ENCODE data around the gene PABPC1L.

The PABPC1L gene

DNA sequence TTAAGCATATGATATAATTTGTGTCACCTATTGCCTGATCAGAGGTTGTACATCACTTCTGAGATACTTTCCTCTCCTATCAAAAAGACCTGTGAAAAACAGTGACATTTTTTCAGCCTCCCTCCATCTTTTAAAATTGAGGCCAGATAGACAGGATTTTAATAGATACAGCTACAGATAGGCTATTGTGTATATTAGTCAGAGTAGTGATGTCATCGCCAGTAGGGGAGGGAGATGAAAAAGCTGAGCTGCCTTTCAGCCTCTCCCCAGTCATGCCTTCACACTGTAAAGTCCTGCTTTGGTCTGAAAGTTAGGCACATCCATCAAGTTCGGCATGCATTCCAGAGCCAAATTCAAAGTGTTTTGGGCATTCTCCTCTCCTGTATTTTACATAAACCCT lies 7.9 kb upstream of the PABPC1L start:
- no peak for DNase-seq

DNA sequence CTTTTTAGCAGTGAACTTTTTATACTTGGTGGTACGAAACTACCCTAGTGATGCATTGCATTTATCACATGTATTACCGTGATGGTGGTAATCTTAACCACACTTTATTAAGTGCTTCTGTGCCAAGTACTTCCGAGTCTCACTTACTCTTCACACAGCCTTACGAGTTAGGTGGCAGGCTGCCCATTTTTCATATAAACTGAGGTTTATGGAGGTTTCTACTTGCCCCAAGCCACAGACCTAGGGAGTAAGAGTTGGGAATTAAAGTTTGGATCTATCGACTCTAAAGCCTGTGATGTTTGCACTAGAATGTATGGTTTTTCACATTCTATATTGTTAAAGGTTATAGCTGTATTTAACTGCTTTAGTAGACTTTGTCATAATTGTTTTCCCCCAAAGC lies 5.5 kb upstream of the PABPC1L start:
- DNase-seq, result no peak

DNA sequence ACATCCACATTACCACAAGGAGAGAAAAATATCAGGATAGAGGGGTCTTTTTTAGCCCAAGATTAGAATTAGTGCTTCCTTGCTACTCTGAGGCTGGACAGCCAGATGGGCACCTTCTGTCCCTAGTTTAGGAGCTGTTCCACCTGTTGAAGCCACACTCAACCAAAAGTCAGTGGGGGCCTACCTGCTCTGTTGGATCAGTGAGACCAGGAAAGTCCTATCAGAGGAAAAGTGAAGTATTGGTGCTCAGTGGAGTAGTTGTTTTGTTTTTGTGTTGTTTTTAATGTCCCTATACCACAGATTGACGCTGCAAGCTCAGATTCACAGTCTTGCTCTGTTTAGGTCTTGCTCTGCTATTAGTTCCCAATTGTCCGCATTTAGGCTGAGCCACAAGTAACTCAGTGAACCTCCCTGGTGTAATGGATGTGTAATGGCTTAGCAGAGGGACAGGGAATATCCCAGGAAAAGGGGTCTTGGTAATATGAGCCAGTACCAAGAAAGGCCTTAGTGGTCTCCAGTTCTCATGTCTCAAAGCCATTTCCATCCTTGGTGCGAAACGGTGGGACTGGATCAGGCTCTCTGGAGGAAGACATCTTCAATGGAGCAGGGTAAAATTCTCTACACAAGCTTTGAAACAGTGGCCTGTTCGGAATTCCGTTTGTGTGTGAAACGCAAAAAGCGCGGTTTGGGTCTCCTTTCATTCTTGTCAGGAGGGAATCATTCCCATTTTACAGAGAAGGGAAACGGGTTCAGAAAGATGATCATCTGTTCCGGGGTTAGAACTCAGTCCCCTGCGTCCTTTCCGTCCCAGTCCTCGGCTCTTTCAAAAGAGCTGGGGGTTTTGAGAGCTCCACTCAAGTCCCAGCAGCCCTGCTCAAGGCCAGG lies 631 bp upstream of the PABPC1L start:
- DNase-seq, result no peak

DNA sequence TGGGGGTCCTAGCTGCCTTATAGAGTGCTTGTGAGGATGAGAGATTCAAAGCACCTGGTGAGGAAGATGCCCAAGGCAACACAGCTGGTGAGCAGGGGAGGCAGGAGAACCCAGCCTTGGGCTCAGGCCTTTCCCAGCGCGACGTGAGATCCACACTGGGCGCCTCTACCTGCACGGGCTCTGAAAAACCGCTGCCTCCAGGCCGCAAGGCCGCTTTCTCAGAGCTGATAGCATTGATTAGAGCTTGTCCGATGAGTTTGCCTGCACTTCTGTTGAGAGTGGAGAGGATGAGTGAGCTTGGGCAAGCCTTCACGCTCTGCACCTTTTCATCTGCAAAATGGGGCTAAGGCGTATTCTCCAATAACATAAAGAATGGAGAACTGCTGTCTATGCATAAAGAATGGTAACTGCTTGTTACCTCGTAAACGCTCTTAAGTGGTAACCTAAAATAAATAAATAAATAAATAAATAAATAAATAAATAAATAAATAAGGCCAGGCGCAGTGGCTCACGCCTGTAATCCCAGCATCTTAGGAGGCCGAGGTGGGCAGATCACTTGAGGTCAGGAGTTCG lies 916 bp downstream of the PABPC1L start:
- DNase-seq, result peak; percentile 37

DNA sequence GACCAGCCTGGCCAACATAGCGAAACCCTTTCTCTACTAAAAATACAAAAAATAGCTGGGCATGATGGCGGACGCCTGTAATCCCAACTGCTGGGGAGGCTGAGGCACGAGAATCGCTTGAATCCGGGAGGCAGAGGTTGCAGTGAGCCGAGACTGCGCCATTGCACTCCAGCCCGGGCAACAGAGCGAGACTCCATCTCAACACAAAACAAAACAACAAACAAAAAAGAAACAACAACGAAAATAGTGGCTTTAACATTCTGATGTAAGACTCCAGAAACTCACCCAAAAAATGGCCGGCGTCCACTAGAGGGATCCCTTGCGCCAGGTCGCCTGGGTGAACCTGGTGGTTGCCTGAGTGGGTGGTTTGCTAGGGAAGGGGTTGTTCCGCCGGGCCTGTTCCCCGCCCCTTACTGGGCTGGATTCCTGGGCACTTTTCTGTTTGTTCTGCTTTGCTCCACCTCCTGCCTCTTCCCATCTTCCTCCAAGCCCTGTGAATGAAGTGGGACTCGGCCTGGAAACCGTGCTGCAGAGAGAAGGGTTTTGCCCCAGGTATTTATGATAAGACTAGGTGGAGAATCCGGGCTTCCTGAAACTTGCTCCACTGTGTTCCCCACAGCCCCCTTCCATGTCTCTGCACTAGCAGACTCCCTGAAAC lies 1.5 kb downstream of the PABPC1L start:
- peak; percentile 49 for DNase-seq

DNA sequence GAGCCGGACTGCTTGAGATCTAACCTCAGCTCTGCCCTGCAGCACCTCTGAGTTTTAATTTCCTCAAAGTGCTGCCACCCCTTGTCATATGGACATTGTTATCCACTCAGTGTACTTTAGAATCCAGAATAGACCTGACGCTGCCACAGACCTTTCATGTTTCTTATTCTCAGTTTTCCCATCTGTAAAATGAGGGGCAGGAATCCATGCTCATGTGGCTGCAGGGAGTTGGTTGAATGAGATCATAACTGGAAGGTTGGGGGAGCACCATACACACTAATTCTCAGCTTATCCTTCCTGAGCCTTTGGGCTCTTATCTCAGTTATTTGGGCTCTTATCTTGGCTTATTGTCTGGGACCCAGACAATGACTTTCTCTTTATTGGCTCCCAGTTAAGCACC lies 2.3 kb downstream of the PABPC1L start:
- no peak for DNase-seq

DNA sequence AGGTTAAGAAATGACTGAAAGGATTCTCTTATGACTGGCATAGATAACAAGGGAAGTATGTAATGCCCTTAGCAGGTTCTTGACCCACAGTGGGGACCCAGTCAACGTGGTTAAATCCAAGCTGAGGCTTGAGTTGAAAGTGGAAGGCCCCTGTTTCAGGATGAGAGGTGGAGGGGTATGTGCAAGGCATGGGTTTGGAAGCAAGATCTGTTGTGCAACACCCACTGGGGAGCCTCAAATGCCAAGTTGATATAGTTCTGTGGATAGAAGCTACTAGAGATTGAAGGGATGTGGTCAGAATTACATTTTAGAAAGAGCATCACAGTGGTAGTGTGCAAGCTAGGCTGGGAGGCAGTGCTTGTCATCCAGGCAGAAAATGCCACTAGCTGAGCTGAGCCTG lies 5.1 kb downstream of the PABPC1L start:
- no peak for DNase-seq

DNA sequence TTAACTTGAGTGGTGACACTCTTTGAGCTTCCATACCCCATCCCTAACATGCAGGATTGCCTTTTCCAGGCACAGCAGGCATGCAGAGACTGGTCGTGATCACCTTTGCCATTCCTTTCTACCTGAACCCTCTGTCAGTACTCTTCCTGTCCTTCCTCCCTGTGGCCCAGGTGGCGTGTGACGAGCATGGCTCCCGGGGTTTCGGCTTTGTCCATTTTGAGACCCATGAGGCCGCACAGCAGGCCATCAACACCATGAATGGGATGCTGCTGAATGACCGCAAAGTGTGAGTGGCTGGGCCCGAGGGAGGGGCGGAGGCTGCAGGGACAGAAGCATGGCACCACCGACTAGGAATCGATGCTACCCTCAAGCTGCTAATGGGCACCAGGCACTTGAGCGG lies 6.7 kb downstream of the PABPC1L start:
- peak; percentile 77 for DNase-seq

DNA sequence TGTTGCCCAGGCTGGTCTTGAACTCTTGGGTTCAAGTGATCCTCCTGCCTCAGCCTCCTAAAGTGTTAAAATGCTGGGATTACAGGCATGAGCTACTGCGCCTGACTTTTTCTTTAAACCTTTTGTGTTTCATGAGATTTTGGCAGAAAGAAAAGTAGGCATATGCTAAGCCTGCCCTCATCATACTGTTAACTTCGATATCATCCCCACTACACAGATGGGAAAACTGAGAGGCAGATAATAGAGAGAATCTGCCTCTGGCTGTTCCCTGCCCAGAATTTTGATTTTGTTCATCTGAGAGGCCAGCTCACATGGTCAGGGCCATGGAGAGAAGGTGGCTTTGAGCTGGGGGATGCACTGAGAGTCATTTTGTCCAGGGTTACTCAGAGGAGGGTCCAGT lies 7.5 kb downstream of the PABPC1L start:
- DNase-seq, result no peak

DNA sequence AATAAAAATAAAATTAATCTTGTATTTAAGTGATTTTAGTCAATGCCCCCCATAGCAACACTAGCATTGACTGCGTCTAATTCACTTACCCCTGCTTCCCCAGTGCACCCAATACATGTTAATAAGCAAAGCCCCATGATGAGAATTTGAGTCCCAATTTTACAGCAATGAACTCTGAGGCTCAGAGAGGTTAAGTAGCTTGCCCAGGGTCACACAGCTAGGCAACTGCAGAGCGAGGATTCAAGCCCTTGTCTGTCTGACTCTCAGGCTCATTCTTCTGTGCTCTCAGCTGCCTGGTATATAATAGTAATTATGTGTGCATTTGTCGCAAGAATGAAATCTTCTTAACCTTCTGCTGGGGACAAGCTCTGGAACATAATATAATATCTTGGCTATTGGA lies 8.5 kb downstream of the PABPC1L start:
- DNase-seq, result no peak

DNA sequence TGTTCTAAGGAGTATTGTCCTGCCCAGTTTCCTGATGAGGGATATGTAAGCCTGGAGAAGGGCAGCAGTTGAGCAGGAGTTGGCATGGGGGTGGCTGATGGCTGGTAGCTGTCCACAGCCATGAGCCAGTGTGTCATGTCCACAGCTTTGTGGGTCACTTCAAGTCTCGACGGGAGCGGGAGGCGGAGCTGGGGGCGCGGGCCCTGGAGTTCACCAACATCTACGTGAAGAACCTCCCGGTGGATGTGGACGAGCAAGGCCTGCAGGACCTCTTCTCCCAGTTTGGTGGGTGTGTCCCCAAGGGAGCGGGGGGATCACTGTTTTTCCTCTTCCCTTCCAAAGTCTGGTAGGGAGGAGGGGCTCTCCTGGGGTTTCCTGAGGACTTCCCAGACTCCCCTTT lies 8.9 kb downstream of the PABPC1L start:
- DNase-seq, result no peak

DNA sequence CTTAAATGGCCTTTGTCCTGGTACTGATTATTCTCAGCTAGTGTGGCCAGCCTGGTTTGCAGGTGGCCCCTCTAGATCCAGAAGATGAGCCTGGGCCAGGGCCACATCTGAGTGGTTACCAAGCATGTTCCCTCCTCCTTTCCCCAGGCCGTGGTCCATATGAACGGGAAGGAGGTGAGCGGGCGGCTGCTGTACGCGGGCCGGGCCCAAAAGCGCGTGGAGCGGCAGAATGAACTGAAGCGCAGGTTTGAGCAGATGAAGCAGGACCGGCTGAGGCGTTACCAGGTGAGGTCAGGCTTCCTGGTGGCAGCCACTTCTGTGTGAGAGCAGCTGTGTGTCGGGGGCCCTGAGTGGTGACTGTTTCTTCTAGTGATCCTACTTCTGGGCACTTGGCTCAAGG lies 11.6 kb downstream of the PABPC1L start:
- DNase-seq, result no peak

DNA sequence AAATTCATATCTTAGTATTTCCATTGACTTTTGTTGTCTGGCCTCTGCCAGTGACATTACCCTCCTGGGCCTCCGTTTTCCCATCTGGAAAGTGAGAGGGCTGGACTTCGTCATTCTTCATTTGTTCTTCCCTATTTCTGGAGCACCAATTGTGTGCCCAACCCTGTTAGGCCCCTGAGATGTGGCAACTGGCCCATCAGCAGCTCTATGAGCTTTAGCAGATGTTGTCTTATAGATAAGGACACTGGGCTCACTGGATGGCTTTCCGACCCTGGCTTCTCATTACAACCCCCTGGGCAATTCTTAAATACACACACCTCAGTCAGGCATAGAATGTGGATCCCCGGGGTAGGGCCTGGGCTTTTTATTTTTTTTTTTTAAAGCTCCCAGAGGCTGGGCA lies 14.7 kb downstream of the PABPC1L start:
- no peak for DNase-seq

DNA sequence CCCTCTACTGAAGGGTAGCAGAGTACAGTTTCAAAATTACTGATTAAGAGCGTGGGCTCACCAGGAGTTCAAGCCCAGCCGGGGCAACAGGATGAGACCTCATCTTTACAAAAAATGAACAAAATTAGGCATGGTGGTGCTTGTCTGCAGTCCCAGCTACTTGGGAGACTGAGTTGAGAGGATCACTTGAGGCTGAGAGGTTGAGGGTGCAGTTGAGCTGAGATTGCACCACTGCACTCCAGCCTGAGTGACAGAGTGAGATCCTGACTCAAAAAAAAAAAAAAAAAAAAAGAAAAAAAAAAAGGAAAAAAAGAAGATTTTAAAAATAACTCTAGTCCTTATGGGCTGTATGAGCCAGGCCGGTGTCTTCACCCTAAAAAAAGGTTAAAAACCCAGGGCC lies 18.7 kb downstream of the PABPC1L start:
- no peak for DNase-seq

DNA sequence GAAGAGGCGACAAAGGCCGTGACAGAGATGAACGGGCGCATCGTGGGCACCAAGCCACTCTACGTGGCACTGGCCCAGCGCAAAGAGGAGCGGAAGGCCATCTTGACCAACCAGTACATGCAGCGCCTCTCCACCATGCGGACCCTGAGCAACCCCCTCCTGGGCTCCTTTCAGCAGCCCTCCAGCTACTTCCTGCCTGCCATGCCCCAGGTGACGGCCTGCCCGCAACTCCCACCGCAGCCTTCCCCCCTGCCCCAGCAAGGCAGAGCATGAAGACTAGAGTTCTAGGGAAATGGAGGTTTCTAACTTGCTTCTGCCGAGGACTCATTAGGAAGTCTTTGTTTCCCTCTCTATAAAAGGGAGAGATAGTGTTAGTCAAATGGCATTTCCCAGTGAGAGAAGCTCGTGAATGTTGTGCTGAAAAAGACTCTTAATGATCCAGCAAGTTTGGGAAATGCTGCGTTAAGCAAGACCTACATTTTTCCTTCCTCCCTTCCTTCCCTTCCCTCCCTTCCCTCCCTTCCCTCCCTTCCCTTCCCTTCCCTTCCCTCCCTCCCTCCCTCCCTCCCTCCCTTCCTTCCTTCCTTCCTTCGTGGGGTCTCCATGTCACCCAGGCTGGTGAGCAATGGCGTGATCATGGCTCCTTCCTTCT lies 20.8 kb downstream of the PABPC1L start:
- DNase-seq, result no peak

DNA sequence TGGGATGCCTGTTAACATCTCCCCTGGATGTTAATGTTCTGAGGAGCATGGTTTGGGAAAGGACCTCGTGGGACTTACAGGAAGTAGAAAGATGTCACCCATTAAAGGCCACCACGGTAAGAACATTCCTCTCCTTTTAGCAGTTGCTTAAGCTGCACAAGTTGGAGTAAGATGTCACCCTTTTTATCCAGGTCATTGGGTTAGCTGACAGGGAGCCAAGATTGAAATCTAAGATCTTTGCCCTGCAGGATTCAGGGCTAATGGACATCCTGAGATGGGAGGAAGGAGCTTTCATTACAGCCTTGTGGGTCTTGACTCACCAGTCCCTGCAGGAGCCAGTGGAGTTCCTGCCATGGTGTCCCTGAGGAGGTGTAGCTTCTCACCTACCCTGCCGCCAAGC lies 22.1 kb downstream of the PABPC1L start:
- no peak for DNase-seq

DNA sequence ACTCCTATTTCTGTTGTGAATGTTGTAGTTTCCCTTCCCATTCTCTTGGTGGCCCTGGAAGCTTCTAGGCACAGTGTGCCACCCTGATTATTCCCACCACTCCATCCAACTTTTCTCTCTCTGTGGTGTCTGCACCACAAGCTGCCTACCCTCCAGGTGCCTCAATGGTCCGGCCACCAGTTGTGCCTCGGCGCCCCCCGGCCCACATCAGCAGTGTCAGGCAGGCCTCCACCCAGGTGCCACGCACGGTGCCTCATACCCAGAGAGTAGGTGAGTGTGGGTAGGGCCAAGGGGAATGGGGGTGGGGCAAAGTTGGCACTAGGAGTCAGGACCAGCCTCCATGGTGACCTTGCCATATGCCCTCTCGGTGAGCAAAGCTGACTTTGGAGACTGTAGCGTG lies 23.1 kb downstream of the PABPC1L start:
- no peak for DNase-seq

DNA sequence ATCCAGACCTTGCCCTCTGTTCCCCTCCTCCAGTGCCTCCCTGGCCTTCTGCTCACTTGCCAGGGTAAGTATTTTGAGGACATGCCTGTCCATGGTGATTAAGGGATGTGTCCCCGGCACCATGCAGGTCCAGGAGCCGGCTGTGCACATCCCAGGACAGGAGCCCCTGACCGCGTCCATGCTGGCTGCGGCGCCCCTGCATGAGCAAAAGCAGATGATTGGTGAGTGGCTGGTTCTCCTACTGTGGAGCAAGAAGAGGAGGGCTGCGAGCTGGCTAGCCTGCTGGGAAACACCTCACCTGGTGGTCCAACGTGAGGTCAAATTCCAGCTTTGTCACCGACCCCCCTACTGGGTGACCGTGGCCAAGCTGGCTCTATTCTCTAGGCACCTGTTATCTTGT lies 26.6 kb downstream of the PABPC1L start:
- DNase-seq, result no peak

DNA sequence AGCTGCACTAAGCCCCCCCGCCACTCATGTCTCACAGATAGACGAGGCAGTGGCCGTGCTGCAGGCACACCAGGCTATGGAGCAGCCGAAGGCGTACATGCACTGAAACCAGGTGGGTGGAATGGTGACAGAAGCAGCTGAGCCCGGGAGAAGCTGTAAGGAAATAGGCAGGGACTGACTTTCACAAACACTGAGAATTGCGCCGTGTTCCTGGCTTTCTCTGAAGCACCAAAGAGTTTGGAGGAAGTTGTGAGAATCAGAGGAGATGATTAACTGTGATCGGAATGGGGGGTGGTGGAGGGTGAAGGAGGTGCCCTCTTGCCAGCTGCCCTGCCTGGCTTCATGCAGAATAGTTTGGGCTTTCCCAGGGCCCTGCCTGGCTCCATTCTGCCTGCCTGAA lies 28.8 kb downstream of the PABPC1L start:
- no peak for DNase-seq

DNA sequence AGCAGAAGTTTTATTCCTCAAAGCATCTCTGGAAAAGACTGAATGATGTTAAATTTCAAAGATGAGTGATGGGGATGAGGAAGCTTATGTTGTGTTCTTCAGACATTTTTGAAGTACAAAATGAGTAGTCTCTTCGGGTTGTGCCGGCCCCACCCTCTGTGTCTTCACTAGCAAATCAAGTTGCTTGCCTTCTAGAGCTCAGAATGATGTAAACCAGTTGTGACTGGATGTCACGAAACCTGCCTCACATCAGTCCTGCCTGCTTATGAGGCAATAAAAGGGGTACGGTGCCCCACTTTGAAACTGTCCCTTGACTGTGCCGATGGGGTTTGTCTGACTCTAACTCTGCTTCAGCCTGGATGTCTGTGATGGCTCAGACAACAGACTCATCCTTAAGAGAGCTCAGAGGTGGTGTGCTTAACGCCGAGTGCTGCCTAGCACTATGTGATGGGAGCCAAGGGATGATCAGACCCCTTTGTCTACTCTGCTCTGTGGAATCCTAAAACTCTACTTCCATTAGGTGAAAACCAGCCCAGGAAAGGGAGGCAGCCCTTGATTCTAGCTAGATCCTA lies 31.3 kb downstream of the PABPC1L start:
- no peak for DNase-seq

DNA sequence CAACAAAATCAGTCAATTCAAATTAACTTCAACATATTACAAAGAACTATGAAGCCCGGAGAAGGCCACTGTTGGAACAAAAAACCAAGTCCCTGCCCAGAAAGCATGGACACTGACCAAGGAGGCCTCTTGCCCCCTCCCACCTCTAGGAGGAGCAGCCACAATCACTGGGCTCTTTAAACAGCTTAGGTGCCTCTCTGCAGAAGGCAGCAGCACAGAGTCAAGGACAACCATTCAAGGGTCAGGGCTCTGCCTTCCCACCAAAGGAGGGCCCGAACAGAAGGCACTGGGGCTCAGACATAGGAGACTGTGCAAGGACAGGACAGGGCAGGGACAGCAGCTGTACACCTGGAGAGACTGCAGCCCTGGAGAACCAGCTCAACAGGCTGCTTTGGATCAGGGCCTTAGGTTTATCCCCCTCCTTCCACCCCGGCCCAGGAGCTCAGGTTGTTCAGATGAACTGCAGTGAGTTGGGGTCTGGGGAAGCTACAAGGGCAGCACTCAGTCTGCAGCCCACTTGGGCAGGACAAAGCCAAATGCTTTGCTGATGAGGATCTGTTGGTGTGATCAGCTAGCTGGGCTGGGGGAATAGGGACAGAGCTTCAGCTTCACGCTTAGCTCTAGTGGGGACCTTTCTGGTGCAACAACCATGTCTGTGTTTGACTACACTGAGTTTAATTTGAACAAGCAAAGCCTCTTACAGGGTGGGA lies 32.6 kb downstream of the PABPC1L start:
- no peak for DNase-seq

DNA sequence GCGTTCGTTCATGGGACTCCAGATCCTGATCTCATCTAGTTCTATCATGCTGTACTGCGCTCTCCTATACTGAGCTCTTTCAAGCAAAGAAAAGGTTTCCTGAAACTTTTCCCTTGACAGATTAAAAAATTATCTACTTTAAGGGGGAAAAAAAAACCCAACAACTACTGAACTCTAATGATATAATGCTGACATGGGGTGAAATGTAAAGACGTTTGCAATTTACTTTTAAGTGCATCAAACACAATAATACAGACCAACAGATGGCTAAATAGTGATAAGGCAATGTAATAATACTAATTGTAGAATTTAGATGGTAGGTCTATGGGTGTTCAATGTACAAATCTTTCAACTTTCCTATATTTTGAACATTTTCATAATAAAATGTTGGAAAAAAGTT lies 34.0 kb downstream of the PABPC1L start:
- DNase-seq, result no peak

DNA sequence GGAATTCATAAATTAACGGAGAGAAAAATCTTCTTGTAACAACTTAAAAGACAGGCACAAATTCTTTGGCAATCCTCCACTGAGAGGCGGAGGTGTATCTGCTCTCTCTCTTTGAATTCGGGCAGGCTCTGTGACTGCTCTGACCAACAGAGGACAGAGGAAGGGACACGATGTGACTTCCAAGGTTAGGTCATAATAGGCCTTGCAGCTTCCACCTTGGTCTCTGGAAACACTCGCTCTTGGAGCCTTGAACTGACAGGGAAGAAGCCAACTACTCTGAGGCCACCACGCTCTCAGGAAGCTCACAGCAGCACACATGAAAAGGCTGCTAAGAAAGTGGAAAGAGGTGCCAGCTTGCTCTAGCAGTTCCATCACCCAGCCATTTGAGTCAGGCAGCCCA lies 35.4 kb downstream of the PABPC1L start:
- DNase-seq, result no peak

Measured in NCI-H146 (cell line).